NK-92 treated with Interleukin-12 subunit alpha and Interleukin-12 subunit beta, amount 100 ng/mL, for 24 hours (cell line): Measurements from ENCODE around the gene ABR.

ENCODE experiments used
- DNase-seq: peaks from one replicate; lab custom pipeline; 2025; lab: John Stamatoyannopoulos, UW

ABR gene

DNA sequence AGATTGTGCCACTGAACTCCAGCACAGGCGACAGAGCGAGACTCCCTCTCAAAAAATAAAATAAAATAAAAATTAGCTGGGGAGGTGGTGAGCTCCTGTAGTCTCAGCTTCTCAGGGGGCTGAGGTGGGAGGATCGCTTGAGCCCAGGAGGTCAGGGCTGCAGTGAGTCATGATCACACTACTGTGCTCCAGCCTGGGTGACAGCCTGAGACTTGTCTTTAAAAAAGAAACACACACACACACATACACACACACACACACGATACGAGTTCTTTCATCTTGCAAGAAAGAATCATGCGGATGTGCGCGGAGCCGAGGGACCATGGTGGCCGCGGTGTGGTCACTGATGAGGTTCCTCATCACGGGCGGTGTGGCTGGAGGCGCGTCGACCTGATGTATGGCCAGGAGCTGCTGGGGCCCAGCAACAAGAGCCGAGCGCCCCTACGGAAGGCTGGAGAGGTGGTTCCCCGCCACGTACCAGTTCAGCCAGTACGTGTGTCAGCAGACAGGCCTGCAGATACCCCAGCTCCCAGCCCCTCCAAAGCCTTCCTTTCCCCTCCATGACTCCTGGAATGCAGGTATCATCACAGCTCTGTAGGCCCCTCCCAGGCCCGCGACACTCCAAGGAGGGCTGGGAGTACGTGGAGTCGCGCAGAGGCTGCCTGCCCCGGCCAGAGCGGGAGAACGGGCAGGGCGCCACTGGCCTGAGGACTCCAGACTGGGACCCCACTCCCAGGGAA, 220.9 kb downstream of the ABR start:
- DNase-seq, result no peak

DNA sequence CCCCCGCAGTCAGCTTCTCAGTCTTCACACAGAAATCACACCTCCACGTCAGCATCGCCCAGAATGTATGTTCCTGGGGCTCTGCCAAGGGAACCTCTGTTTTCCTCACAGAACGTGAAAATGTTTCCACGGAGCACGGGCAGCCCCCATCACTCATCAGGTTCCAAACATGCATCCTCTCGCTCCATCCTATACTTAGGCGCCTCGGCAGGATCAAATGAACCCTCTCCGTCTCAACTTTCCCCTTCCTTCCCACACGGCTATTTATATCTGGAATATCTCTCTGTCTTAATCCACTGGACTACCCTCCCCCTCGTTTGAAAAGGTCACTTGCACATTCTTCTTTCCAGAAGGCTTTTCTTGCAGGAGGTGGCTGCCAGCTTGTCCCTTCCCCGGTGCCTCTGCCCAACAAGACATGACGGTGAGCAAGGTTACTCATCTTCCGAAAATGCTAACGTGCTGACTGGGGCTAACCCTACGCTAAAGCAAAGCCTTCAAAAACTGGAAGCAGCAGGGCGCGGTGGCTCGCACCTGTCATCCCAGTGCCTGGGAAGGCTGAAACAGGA, 221.8 kb downstream of the ABR start:
- no peak for DNase-seq

- no peak for DNase-seq
Measured at GRCh38 chr17:956905-957304, 222.9 kb downstream of the ABR start.

GRCh38 chr17:954431-955164, 225.2 kb downstream of the ABR start:
- DNase-seq, result no peak

GRCh38 chr17:953767-954166, 226.0 kb downstream of the ABR start:
- no peak for DNase-seq
